ENCODE data around the gene TSEN54.

The TSEN54 gene

DNA sequence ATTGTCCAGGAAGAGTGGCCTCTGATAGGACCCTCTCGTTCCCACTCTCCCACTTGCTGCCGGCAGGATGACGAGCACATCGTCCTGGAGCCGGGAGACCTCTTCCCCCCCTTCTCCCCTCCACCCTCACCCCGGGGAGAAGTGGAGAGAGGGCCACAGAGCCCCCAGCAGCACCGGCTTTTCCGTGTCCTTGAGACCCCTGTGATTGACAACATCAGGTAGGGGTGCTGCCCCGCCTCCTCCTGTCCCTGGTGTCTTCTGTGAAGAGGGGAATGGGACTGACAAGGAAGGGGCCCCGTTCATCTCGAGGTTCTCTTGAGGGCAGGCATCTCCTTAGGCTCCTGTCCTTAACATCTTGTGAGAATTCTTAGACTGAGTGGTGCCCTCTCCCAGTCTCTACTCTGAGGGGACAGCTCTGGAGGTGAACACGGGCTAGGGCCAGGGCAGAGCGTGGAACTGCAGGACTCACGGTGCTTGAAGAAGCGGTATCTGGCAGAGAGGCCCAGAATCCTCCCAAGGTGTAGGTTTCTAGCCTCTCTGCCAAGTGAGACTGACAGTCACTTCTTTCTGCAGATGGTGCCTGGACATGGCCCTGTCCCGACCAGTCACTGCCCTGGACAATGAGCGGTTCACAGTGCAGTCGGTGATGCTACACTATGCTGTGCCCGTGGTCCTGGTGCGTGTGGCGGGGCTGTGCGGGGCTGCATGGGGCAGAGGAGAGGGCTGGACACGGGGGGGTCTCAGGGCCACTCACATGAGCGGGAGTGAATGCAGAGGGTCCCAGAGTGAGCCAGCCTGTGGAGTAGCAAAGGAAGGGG is 27.4 kb upstream of the TSEN54 start:
- no peak for DNase-seq (ENCODE audit: low spot score)

DNA sequence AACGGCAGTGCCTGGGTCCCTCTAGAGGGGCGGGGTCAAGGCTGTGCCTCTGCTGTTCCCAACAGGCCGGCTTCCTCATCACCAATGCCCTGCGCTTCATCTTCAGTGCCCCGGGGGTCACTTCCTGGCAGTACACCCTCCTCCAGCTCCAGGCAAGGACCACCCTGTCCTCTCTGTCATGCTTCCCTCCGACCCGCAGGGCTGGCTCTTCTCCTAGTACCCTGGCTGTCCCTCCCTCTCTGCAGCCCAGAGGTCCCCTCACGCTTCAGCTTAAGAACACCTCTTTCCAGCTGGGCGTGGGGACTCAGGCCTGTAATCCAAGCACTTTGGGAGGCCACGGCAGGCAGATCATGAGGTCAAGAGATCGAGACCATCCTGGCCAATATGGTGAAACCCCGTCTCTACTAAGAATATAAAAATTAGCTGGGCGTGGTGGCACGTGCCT is 26.8 kb upstream of the TSEN54 start:
- no peak for DNase-seq (ENCODE audit: low spot score)

DNA sequence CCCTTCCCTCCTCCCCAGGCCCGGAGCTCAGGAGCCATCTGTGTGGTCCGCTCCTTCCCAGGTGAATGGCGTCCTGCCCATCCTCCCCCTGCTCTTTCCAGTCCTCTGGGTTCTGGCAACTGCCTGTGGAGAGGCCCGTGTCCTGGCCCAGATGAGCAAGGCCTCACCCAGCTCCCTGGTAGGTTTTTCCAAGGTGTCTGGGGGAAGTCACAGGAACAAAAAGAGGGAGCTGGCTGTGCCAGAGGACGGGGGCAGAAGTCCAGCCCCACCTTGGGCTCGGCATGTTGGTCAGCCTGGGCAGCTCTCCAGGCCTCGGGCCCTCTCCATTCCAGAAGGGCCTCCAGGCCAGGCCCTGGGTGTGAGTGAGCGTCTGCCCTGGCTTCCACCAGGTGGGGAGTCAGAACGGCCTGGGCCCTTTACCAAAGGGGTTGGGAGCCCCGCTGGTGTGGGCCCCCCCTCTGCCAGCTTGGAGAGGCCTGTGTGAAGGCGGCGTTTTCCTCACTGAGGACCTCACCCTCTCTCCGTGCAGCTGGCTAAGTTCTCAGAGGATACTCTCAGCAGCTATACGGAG is 26.1 kb upstream of the TSEN54 start:
- DNase-seq (ENCODE audit: low spot score) = no peak

- DNase-seq (ENCODE audit: low spot score) = no peak
Observed at GRCh38 chr17:75490953-75491649, 25.2 kb upstream of the TSEN54 start.

DNA sequence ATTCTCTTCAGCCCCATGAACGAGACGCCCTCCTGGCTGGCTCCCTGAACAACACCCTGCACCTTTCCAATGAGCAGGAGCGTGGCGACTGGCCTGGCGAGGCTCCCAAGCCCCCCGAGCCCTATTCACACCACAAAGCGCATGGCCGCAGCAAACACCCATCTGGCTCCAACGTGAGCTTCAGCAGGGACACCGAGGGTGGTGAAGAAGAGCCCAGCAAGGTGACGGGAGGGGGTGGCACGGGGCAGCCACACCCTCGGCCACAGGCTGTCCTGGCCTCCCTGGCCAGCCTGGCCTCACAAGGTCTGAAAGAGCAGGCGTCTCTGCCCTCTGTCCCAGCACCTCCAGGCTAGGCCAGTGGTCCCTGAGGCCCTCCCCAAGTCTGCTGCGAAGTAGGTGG is 24.6 kb upstream of the TSEN54 start:
- DNase-seq (ENCODE audit: low spot score) = no peak

- no peak for DNase-seq (ENCODE audit: low spot score)
Observed at GRCh38 chr17:75492555-75493168, 23.7 kb upstream of the TSEN54 start.

DNA sequence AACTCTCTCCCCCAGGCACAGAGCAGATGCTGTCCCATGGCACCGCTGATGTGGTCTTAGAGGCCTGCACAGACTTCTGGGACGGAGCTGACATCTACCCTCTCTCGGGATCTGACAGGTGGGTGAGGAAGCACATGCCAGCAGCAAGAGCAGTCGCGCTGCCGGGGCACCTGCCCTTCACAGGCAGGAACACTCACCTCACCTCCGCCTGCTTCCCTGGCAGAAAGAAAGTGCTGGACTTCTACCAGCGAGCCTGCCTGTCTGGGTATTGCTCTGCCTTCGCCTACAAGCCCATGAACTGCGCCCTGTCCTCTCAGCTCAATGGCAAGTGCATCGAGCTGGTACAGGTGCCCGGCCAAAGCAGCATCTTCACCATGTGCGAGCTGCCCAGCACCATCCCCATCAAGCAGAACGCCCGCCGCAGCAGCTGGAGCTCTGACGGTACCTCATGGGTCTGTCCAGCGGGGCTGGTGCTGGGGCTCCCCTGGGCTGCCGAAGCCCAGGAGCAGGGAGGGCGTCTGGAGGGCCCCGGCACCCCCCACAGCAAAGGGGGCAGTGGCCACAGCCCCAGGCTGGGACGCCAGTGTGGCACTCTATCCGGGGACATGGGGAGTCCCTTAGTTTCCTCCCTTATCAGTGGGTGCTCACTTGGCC is 22.7 kb upstream of the TSEN54 start:
- no peak for DNase-seq (ENCODE audit: low spot score)

DNA sequence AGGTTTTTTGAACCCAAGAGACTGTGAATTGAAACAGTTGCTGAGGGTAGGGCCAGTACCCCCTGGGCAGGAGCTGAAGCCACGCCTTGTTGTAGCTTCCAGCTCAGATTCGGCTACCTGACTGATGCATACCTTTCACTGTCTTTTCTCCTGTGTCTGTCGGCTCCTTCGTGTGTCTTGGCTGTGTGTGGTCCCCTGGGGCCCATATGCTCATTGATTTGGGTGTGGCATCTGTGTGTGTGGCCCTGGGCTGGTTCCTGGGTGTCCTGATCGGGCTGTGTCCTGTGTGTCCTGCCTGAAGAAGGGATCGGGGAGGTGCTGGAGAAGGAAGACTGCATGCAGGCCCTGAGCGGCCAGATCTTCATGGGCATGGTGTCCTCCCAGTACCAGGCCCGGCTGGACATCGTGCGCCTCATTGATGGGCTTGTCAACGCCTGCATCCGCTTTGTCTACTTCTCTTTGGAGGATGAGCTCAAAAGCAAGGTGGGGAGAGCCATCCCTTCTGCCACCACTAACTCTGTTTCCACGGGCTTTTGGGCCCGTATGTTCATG is 21.9 kb upstream of the TSEN54 start:
- DNase-seq (ENCODE audit: low spot score) = no peak

GRCh38 chr17:75496005-75496404 is 20.3 kb upstream of the TSEN54 start:
- DNase-seq (ENCODE audit: low spot score) = no peak

DNA sequence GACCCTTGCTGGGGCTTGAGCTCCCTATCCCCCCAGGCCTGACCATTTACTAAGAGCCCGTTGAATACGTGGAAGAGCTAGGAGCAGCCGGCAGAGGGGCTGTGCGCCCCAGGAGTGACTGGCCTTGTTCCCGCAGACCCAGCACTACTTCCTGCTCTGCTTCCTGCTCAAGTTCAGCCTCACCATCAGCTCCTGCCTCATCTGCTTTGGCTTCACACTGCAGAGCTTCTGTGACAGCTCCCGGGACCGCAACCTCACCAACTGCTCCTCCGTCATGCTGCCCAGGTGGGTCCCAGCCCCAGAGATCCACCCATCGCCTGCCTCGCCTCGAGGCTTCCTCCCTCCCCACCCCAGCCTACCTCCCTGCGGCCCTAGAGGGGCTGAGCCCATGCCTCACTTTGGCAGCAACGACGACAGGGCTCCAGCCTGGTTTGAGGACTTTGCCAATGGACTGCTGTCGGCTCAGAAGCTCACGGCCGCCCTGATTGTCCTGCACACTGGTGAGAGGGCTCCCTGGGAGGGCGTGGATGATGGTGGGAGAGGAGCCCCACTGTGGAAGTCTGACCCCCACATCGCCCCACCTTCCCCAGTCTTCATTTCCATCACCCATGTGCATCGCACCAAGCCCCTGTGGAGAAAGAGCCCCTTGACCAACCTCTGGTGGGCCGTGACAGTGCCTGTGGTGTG is 18.1 kb upstream of the TSEN54 start:
- DNase-seq (ENCODE audit: low spot score) = no peak

DNA sequence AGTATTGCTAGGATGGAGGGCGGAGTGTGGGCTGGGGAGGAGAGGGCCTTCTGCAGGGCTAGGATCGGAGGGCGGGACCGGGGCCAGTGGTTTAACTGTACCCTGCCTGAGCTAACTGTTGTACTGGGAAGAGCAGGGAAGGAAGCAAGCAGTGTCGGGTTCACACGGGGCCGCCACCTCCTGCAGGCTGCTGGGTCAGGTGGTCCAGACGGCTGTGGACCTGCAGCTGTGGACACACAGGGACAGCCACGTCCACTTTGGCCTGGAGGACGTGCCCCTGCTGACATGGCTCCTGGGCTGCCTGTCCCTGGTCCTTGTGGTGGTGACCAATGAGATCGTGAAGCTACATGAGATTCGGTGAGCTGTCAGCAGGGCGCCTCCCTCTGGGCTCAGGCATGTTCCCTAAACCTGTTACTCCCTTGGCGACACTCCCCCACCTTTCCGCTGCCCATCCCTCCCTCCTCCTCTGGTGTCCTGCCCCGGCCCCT is 17.6 kb upstream of the TSEN54 start:
- DNase-seq (ENCODE audit: low spot score) = no peak

- no peak for DNase-seq (ENCODE audit: low spot score)
Observed at GRCh38 chr17:75499313-75500022, 16.9 kb upstream of the TSEN54 start.

DNA sequence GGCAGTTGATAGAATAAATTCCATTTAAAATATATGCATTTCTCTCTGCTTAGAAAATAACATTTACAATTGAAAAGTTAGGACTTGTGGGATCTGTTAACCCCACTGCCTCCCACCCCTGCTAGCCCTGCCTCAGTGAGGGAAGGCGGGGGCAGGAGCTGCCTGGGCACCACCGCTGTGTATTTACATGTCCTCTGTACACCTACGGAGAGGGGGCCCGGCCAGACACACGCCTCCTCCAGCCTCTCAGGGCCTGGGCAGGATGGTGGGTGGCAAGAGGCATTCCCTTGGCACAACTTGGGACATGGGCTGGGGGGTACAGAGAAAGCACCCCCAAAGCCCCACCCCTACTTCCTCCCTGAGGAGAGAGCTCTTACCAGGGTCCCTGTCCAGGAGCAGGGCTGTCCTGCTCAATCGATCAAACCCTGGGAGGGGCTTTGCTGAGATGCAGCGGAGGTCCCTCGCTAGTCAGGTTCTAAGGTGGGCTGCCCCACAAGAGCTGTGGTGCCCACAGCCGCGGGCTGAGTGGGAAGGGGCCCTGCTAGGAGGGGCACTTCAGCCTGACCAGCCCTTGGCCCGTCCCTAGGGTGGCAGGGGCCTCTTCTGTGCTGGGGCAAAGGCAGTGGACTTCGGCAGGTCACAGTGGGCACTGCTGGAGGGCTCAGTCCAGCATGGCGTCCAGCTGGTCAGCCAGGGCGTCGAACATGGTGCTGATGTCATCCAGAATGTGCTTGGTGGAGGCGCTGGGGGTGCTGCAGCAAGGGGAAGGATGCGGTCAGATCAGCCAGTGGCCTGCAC is 15.7 kb upstream of the TSEN54 start:
- DNase-seq (ENCODE audit: low spot score) = no peak

GRCh38 chr17:75501378-75502071 is 14.8 kb upstream of the TSEN54 start:
- DNase-seq (ENCODE audit: low spot score) = no peak

DNA sequence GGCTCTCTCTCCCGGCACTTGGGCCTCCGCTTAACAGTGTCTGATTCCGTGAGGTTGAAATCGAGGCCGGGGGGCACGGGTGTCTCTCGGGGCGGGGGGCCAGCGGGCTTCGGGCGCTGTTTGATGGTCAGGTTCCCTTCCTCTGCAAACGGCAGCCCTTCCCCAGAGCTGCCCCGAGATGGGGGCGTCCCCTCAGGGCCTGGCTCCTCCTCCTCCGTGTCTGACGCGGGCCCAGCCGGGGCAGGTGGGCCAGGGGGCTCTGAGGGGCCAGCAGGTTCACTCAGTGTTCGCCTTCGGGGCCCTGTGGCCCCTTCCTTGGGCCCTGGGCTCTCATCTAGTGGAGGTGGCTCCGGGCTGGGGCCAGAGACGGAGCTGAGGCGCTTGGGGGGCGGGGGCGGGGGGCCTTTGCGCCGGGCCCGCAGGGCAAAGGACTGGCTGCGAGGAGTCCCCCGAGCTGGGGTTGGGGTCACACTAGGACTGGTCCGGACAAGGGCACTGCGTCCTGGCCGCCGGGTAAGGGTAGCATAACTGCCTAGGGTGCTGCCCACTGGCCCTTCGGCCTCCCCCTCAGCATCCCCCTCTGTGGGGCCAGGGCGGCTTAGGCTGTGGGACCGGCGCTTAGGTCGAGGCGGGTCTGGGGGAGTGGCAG is 14.1 kb upstream of the TSEN54 start:
- no peak for DNase-seq (ENCODE audit: low spot score)

DNA sequence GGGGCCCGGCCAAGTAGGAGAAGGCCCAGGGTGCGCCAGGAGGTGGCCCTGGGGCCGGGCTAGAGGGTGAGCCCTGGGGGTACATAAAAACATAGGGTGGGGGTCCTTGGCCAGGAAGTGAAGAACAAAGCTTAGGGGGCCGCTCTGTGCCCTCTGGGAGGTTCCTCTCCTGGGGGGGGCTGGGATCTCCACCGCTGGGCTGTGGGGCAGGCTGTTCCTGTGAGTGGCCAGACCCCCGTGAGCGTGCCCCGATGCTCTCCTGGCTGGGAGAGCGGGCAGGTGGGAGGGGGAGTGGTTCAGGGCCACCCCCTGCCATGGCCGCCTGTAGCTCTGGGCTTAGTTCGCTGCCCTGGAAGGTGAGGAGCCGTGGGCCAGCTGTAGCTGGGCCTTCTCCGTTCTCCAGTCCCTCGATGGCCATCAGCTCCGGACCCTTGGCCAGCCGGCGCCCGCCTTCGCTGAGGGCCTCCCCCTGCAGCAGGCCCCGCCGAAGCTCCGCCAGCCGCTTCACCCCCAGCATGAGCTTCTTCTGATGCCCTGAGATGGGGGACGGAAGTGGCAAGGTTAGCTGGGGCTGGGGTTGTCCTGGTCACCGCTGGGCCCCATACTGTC is 13.5 kb upstream of the TSEN54 start:
- DNase-seq (ENCODE audit: low spot score) = no peak

- no peak for DNase-seq (ENCODE audit: low spot score)
Observed at GRCh38 chr17:75503337-75503950, 12.9 kb upstream of the TSEN54 start.

- no peak for DNase-seq (ENCODE audit: low spot score)
Observed at GRCh38 chr17:75503976-75504346, 12.4 kb upstream of the TSEN54 start.

Data from D341Med (cell line).